Heart left ventricle (tissue), 16 donors: ENCODE data around the gene HTRA3. TPM values are rescaled to one million over a fixed set of nuclear protein-coding genes. Genes with fewer than 3 reads are reported as not detected.

Experiments
- ATAC-seq, 4 donors: fragments of 200-7000 bp; cut with Tn5 transposase; one replicate each; pipeline ENCODE4 v1.9.1; 2020 to 2022; ENCODE audit warnings: moderate library complexity in 4 of 4, mild to moderate bottlenecking in 3 of 4, moderate number of reproducible peaks in 1 of 4
- DNase-seq, 5 donors: peaks; one replicate each; pipeline ENCODE4 v3.0.0-alpha.2; 2020
- H3K27ac ChIP-seq, 12 donors: fragments of 200-600 bp; sonication (generic) in 4 of 12; one replicate each; pipeline versions ENCODE4 v1.5.0 to v1.8.0; 2016 to 2022; ENCODE audit warnings: mild to moderate bottlenecking in 2 of 12
- H3K27me3 ChIP-seq, 9 donors: fragments of 200-600 bp; sonication (generic) in 2 of 9; one replicate each; pipeline versions ENCODE4 v1.5.1 to v1.8.0; 2016 to 2022; ENCODE audit warnings: mild to moderate bottlenecking in 3 of 9
- H3K36me3 ChIP-seq, 9 donors: fragments of 200-600 bp; sonication (generic) in 2 of 9; one replicate each; pipeline versions ENCODE4 v1.5.0 to v1.8.0; 2018 to 2022; ENCODE audit warnings: mild to moderate bottlenecking in 2 of 9
- H3K4me1 ChIP-seq, 12 donors: fragments of 200-600 bp; sonication (generic) in 4 of 12; one replicate each; pipeline versions ENCODE4 v1.5.0 to v1.8.0; 2016 to 2022; ENCODE audit warnings: mild to moderate bottlenecking in 3 of 12
- H3K4me3 ChIP-seq, 12 donors: fragments of 200-600 bp; sonication (generic) in 4 of 12; one replicate each; pipeline versions ENCODE4 v1.5.0 to v1.8.0; 2017 to 2022; ENCODE audit warnings: mild to moderate bottlenecking in 9 of 12, moderate library complexity in 4 of 12
- H3K9me3 ChIP-seq, 12 donors: fragments of 200-600 bp; sonication (generic) in 4 of 12; one replicate each; pipeline versions ENCODE4 v1.5.0 to v1.8.0; 2016 to 2022; ENCODE audit warnings: mild to moderate bottlenecking in 1 of 12
- CTCF ChIP-seq, 12 donors: fragments of 200-600 bp; sonication (generic) in 4 of 12; IDR thresholded peaks; one replicate each; pipeline versions ENCODE4 v1.5.0 to v1.8.0; 2018 to 2022; ENCODE audit warnings: antibody characterized with exemption in 12 of 12, mild to moderate bottlenecking in 5 of 12
- POLR2A ChIP-seq, 2 donors: fragments of 450-650 bp; IDR thresholded peaks; one replicate each; pipeline ENCODE4 v1.6.1; 2017; ENCODE audit warnings: antibody characterized with exemption in 2 of 2, mild to moderate bottlenecking in 2 of 2, moderate library complexity in 2 of 2
- WGBS, 4 donors: extraction: QIAGEN DNeasy Blood & Tissue Kit in 2 of 4; methylation state at CpG; one replicate each; pipeline versions ENCODE4 v1.1.5 to v1.1.7; 2013 to 2018; 5-methylcytosine and 5-hydroxymethylcytosine counted together
- intact Hi-C, 10 donors: fragments of 100-400 bp; cut with DNase I; formaldehyde crosslinking; loops; one replicate each; pipeline versions ENCODE4 v1.11.1 to v1.14.2; 2022
- polyA plus RNA-seq, 2 donors: library from polyadenylated mRNA; stranded (reverse); fragments of 200-250 nt; gene quantifications; one replicate each; pipeline ENCODE4 v1.2.3, GENCODE V29; 2013
- total RNA-seq, 9 donors: library from RNA; depleted of rRNA in 2 of 9; stranded (reverse); fragments of >200 nt in 2 of 9; fragmentation: NEBNext Ultra II Directional in 3 of 9; extraction: Animal tissue kit (Norgen Biotek cat#: 25700) in 3 of 9; gene quantifications; one replicate each; pipeline versions ENCODE4 v1.1.0 to v1.2.4, GENCODE V29; 2016 to 2023
- donor health status: ischemic (EF 13 %, LVEDD 7.1; RV severe dilation, severe dysfunction).
- donor health status: healthy with polysubstance abuse.
- donor health status: DM: no; HTN: yes; CAD: no.
- donor health status: DM: no; HTN: no; CAD: no.
- donor health status: ischemic (EF 25% LVEDD 6.9; RV normal size, moderate dysfunction).
- donor health status: ischemic (EF 25% LVEDD 5.7; RV mildly dilated, moderate dysfunction).
- donor health status: healthy.
- donor health status: DM: yes; HTN: yes; CAD: no.
- donor health status: ischemic (EF 35%, LVEDD 5.7; RV mildly dilated, moderate dysfunction).
- donor health status: nonischemic (EF 11% LVEDD 7.7; RV severe dilation, severe dysfunction).
- donor health status: DM: yes; HTN: yes; CAD: no.
- donor health status: PGD.
- donor health status: ischemic (EF 29% LVEDD 5.4; RV normal size, mild dysfunction).
- donor health status: nonischemic (EF 23%, LVEDD 6.1; RV moderate dilation, normal function).

Gene HTRA3
- total and polyA plus RNA-seq, 11 donors, result 26.8 to 84.6 (median 50.1) TPM

DNA sequence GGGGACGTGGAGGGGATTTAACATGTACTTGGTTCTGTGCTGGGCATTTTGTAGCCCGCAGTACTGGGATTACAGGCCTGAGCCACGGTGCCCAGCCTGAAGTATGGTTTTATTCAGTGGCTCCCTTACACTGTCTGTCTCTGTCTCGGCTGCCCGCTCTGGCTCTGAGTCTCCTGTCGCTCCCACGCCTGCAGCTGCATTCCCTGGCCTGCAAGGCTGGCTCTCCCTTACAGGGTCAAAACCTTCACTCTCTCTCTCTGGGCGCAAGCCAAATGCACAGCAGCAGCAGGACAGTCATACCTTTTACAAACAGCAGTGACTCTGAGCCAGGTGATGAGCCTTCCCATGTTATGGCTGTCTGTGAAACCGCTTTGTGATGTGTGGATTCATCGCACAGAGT is 72.1 kb downstream of the HTRA3 start:
- no peaks in the 10 kb centered on the region for H3K36me3 ChIP-seq
- no peaks in the 10 kb centered on the region for H3K9me3 ChIP-seq
- H3K27me3 ChIP-seq, result no peaks in the 10 kb centered on the region
- intact Hi-C loops, result loop anchor here in 4 of 10 donors (2.0 to 10.0 kb wide), 4 partner anchors 51 to 64 kb away; no protein-coding TSS in a partner anchor
- ATAC-seq, result peak; percentile 45 to 80 (median 69)
- H3K4me1 ChIP-seq, result peaks cover 6 to 38% (median 23%) of the 10 kb centered on the region in 12 donors
- peak overlapping the region; percentile 57 to 96 (median 79) for H3K27ac ChIP-seq
- 62 to 71% (median 66%) methylated on average over 10 of the region's 10 CpGs for WGBS, 4 donors
- DNase-seq, result peak; percentile 69 to 86 (median 81)
- no peak overlapping the region for H3K4me3 ChIP-seq
- TF ChIP-seq CTCF (IDR thresholded peaks at IDR 0.05) (no peak), POLR2A (IDR thresholded peaks at IDR 0.05) (no peak)

- H3K9me3 ChIP-seq, result no peaks in the 10 kb centered on the region
- TF ChIP-seq CTCF (IDR thresholded peaks at IDR 0.05), result no peak
- TF ChIP-seq POLR2A (IDR thresholded peaks at IDR 0.05), result no peak
- peak overlapping the region in 4 of 12 donors; percentile 6 to 79 (median 53) for H3K27ac ChIP-seq
- H3K36me3 ChIP-seq, result no peaks in the 10 kb centered on the region
- ATAC-seq, result no peak
- no peaks in the 10 kb centered on the region for H3K27me3 ChIP-seq
- intact Hi-C loops, result loop anchor here in 3 of 10 donors (5.0 to 10.0 kb wide), 3 partner anchors 50 to 65 kb away; no protein-coding TSS in a partner anchor
- H3K4me3 ChIP-seq, result no peak overlapping the region
- no peak for DNase-seq
- H3K4me1 ChIP-seq, result peaks cover 6 to 42% (median 24%) of the 10 kb centered on the region in 12 donors
- 85 to 89% (median 87%) methylated on average over 13 to 16 of the region's 16 CpGs for WGBS, 4 donors
Observed at GRCh38 chr4:8342651-8343261, 73.2 kb downstream of the HTRA3 start.

GRCh38 chr4:8343262-8343966 is 73.9 kb downstream of the HTRA3 start:
- Histone ChIP-seq H3K4me3 (no peak overlapping the region), H3K27ac (peak overlapping the region in 2 of 12 donors; percentile 6 to 32), H3K36me3 (no peaks in the 10 kb centered on the region), H3K9me3 (no peaks in the 10 kb centered on the region), H3K4me1 (peaks cover 6 to 41% (median 24%) of the 10 kb centered on the region in 12 donors), H3K27me3 (no peaks in the 10 kb centered on the region)
- DNase-seq, result peak in 1 of 5 donors; percentile 73
- WGBS, 4 donors, result 76 to 88% (median 85%) methylated on average over 25 to 28 of the region's 28 CpGs
- TF ChIP-seq CTCF (IDR thresholded peaks at IDR 0.05), result no peak
- no peak for TF ChIP-seq POLR2A (IDR thresholded peaks at IDR 0.05)
- intact Hi-C loops, result loop anchor here in 3 of 10 donors (5.0 to 10.0 kb wide), 3 partner anchors 49 to 66 kb away; no protein-coding TSS in a partner anchor
- no peak for ATAC-seq

GRCh38 chr4:8343967-8344331 is 74.4 kb downstream of the HTRA3 start:
- ATAC-seq, result no peak
- Histone ChIP-seq H3K27ac (peak overlapping the region in 1 of 12 donors; percentile 32), H3K36me3 (no peaks in the 10 kb centered on the region), H3K27me3 (no peaks in the 10 kb centered on the region), H3K4me1 (peaks cover 6 to 35% (median 24%) of the 10 kb centered on the region in 12 donors), H3K9me3 (no peaks in the 10 kb centered on the region), H3K4me3 (no peak overlapping the region)
- DNase-seq, result no peak
- intact Hi-C loops, result loop anchor here in 3 of 10 donors (5.0 to 10.0 kb wide), 3 partner anchors 48 to 67 kb away; no protein-coding TSS in a partner anchor
- 94 to 100% (median 96%) methylated on average over 11 of the region's 11 CpGs for WGBS, 4 donors
- TF ChIP-seq POLR2A (IDR thresholded peaks at IDR 0.05) (no peak), CTCF (IDR thresholded peaks at IDR 0.05) (no peak)
